Measurements from ENCODE around the gene PACS1.

DNA sequence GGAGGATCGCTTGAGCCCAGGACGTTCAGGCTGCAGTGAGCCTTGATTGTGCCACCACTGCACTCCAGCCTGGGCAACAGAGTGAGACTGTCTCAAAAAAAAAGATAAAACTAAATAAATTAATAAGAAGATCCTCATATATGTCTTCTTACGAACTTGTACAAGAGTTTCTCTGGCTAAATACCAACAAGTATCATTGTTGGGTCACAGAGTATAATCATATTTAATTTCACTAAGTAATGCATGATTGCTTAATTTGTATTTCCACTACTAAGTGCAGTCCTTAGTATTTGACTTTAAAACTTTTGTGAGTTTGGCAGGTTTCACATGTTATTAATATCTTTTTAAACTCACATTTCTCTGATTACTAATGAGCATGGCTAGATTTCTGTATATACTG lies 60.9 kb downstream of the PACS1 start:
- TF ChIP-seq, protein P1, sequence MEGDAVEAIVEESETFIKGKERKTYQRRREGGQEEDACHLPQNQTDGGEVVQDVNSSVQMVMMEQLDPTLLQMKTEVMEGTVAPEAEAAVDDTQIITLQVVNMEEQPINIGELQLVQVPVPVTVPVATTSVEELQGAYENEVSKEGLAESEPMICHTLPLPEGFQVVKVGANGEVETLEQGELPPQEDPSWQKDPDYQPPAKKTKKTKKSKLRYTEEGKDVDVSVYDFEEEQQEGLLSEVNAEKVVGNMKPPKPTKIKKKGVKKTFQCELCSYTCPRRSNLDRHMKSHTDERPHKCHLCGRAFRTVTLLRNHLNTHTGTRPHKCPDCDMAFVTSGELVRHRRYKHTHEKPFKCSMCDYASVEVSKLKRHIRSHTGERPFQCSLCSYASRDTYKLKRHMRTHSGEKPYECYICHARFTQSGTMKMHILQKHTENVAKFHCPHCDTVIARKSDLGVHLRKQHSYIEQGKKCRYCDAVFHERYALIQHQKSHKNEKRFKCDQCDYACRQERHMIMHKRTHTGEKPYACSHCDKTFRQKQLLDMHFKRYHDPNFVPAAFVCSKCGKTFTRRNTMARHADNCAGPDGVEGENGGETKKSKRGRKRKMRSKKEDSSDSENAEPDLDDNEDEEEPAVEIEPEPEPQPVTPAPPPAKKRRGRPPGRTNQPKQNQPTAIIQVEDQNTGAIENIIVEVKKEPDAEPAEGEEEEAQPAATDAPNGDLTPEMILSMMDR (conservative IDR thresholded peaks at IDR 0.05) = no peak
- no peak for TF ChIP-seq EZH2 (IDR thresholded peaks at IDR 0.05; ENCODE audit: low read depth)
